ENCODE results near the gene EVI2B. TPM values are rescaled to one million over a fixed set of nuclear protein-coding genes. Genes with fewer than 3 reads are reported as not detected.

The EVI2B gene
- total RNA-seq, 1 experiment from 2014 or later = 0.20 TPM

DNA sequence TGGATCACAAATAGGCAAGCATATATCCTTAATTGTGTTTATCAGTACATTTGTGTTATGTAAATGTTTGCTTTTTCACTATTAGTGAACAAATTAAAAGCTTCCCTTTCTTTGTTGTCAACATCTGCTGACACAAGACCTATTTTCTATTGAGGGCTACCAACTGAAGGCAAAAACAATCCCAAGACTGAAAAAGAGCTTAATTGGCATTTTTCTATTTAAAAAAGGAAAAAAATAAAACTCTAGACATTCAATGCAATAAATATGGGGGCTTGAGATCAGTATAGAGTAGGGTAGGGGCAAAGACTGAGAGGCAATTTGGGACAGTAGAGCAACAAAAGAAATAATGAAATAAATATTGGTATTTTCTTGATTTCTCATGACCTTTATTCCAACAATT lies 41.1 kb downstream of the EVI2B start:
- no peak for ATAC-seq
- CTCF ChIA-PET = no interaction called here
- no peaks in the 10 kb centered on the region for H3K36me3 ChIP-seq (ENCODE audit: control insufficient read depth in 1 of 2, insufficient read depth in 2 of 2, low read length in 2 of 2)
- no peak overlapping the region for H3K4me3 ChIP-seq (replicated peaks in 1 of 2; ENCODE audit: low read depth in 1 of 2, low read length in 2 of 2)
- peaks cover 16% of the 10 kb centered on the region in 2 experiments for H3K4me1 ChIP-seq (ENCODE audit: control insufficient read depth in 1 of 2, insufficient read depth in 2 of 2, low read length in 2 of 2)
- no TSS peak for BruUV-seq (replicated peaks)
- H3K9me2 ChIP-seq (ENCODE audit: insufficient read depth) = peaks cover 4% of the 10 kb centered on the region; the same call in 1 of the 2 replicates
- no peak overlapping the region for H3K27ac ChIP-seq (ENCODE audit: low read depth, low read length)
- TF ChIP-seq SIN3A (IDR thresholded peaks at IDR 0.05; ENCODE audit: low read depth) = no peak
- TF ChIP-seq, protein P1, sequence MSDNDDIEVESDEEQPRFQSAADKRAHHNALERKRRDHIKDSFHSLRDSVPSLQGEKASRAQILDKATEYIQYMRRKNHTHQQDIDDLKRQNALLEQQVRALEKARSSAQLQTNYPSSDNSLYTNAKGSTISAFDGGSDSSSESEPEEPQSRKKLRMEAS (IDR thresholded peaks at IDR 0.05) = no peak
- no peak for TF ChIP-seq SP1 (IDR thresholded peaks at IDR 0.05; ENCODE audit: low read depth)
- TF ChIP-seq POLR2A (IDR thresholded peaks at IDR 0.05; ENCODE audit: borderline replicate concordance, extremely low read depth, insufficient read depth, insufficient read length) = no peak
- TF ChIP-seq TCF7L2 (IDR thresholded peaks at IDR 0.05; ENCODE audit: borderline replicate concordance, extremely low read depth, insufficient read depth, insufficient read length) = no peak
- TF ChIP-seq ZFX (IDR thresholded peaks at IDR 0.05) = no peak
- TF ChIP-seq POLR2AphosphoS5 (IDR thresholded peaks at IDR 0.05; ENCODE audit: low read depth, low read length) = no peak
- TF ChIP-seq YY1 (IDR thresholded peaks at IDR 0.05; ENCODE audit: extremely low read depth, insufficient replicate concordance, low read depth, low read length) = no peak
- no peak for TF ChIP-seq RAD21 (IDR thresholded peaks at IDR 0.05; ENCODE audit: low read depth)
- no peak for TF ChIP-seq FOSL1 (IDR thresholded peaks at IDR 0.05; ENCODE audit: low read depth)
- no peak for TF ChIP-seq EGR1 (IDR thresholded peaks at IDR 0.05; ENCODE audit: low read depth)
- no peak for TF ChIP-seq EZH2 (IDR thresholded peaks at IDR 0.05)
- TF ChIP-seq, protein P2, sequence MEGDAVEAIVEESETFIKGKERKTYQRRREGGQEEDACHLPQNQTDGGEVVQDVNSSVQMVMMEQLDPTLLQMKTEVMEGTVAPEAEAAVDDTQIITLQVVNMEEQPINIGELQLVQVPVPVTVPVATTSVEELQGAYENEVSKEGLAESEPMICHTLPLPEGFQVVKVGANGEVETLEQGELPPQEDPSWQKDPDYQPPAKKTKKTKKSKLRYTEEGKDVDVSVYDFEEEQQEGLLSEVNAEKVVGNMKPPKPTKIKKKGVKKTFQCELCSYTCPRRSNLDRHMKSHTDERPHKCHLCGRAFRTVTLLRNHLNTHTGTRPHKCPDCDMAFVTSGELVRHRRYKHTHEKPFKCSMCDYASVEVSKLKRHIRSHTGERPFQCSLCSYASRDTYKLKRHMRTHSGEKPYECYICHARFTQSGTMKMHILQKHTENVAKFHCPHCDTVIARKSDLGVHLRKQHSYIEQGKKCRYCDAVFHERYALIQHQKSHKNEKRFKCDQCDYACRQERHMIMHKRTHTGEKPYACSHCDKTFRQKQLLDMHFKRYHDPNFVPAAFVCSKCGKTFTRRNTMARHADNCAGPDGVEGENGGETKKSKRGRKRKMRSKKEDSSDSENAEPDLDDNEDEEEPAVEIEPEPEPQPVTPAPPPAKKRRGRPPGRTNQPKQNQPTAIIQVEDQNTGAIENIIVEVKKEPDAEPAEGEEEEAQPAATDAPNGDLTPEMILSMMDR (IDR thresholded peaks at IDR 0.05 in 2 of 3, conservative IDR thresholded peaks at IDR 0.05 in 1 of 3; ENCODE audit: borderline replicate concordance in 1 of 3, insufficient read depth in 1 of 3, low read depth in 2 of 3, low read length in 2 of 3) = no peak
- TF ChIP-seq ELF1 (IDR thresholded peaks at IDR 0.05; ENCODE audit: borderline replicate concordance, low read depth) = no peak
- TF ChIP-seq SRF (IDR thresholded peaks at IDR 0.05; ENCODE audit: low read depth) = no peak
- TF ChIP-seq, protein P3, sequence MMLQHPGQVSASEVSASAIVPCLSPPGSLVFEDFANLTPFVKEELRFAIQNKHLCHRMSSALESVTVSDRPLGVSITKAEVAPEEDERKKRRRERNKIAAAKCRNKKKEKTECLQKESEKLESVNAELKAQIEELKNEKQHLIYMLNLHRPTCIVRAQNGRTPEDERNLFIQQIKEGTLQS (IDR thresholded peaks at IDR 0.05) = no peak
- no peaks in the 10 kb centered on the region for H3K27me3 ChIP-seq (ENCODE audit: insufficient read depth, low read length)
- no peak overlapping the region for H3K9ac ChIP-seq (ENCODE audit: low read length)
- H3K79me2 ChIP-seq (ENCODE audit: insufficient read depth, low read length) = no peaks in the 10 kb centered on the region
- no peak overlapping the region for H3K4me2 ChIP-seq (ENCODE audit: low read length)
- POLR2A ChIA-PET = no interaction called here
- RAD21 ChIA-PET (ENCODE audit: low non-redundant PET in 1 of 2, low total read pairs in 2 of 2, uncharacterized antibody in 2 of 2, unreplicated experiment in 2 of 2) = no interaction called here
- H3K9me3 ChIP-seq (ENCODE audit: control insufficient read depth in 1 of 2, insufficient read depth in 1 of 2, low read depth in 1 of 2, low read length in 2 of 2) = no peaks in the 10 kb centered on the region
- no peak overlapping the region for H2AFZ ChIP-seq (ENCODE audit: low read depth, low read length, poor library complexity, severe bottlenecking)
- DNase-seq (ENCODE audit: low read depth, low spot score) = no peak
- intact Hi-C loops (cut with micrococcal nuclease) = no loop called here
- H4K20me1 ChIP-seq (ENCODE audit: insufficient read depth) = no peaks in the 10 kb centered on the region
